Gastroesophageal sphincter (tissue), 3 donors: Measurements from ENCODE around the gene CDK1.

Experiments
- POLR2A ChIP-seq, 2 donors: fragments of 450-650 bp; IDR thresholded peaks; one replicate each; pipeline ENCODE4 v1.6.1; 2017; ENCODE audit warnings: antibody characterized with exemption in 2 of 2, mild to moderate bottlenecking in 2 of 2, moderate library complexity in 1 of 2
- POLR2AphosphoS5 ChIP-seq: sonication (generic); formaldehyde crosslinking; IDR thresholded peaks from one replicate; pipeline ENCODE4 v1.6.1; 2017; ENCODE audit warnings: antibody characterized with exemption
- TF ChIP-seq, protein P1 (sequence below), 4 experiments: fragments of 200-600 bp in 2 of 4; fragments of 450-650 bp in 2 of 4; sonication (generic) in 1 of 4; IDR thresholded peaks; one replicate each; pipeline ENCODE4 v1.5.1; 2017 to 2019; ENCODE audit warnings: antibody characterized with exemption in 4 of 4, mild to moderate bottlenecking in 2 of 4, moderate library complexity in 2 of 4

- TF ChIP-seq POLR2A (IDR thresholded peaks at IDR 0.05) (no peak), POLR2AphosphoS5 (no peak)
- TF ChIP-seq, protein P1, sequence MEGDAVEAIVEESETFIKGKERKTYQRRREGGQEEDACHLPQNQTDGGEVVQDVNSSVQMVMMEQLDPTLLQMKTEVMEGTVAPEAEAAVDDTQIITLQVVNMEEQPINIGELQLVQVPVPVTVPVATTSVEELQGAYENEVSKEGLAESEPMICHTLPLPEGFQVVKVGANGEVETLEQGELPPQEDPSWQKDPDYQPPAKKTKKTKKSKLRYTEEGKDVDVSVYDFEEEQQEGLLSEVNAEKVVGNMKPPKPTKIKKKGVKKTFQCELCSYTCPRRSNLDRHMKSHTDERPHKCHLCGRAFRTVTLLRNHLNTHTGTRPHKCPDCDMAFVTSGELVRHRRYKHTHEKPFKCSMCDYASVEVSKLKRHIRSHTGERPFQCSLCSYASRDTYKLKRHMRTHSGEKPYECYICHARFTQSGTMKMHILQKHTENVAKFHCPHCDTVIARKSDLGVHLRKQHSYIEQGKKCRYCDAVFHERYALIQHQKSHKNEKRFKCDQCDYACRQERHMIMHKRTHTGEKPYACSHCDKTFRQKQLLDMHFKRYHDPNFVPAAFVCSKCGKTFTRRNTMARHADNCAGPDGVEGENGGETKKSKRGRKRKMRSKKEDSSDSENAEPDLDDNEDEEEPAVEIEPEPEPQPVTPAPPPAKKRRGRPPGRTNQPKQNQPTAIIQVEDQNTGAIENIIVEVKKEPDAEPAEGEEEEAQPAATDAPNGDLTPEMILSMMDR (IDR thresholded peaks at IDR 0.05), result no peak
These were observed 47.0 kb upstream of the CDK1 start for GRCh38 chr10:60731134-60731885.
